ENCODE measurements around the gene CPXM2. TPM values are rescaled to one million over a fixed set of nuclear protein-coding genes. Genes with fewer than 3 reads are reported as not detected.

The CPXM2 gene
- total and polyA plus RNA-seq, 2 donors = 5.8 to 6.9 TPM

GRCh38 chr10:123782549-123782948 is 109.1 kb downstream of the CPXM2 start:
- H3K4me3 ChIP-seq (ENCODE audit: low read length in 2 of 2) = no peak overlapping the region
- DNase-seq (ENCODE audit: low read depth in 6 of 9, low spot score in 9 of 9) = no peak

GRCh38 chr10:123781956-123782500 is 109.6 kb downstream of the CPXM2 start:
- no peak for DNase-seq (ENCODE audit: low read depth in 6 of 9, low spot score in 9 of 9)
- Histone ChIP-seq H3K27ac (ENCODE audit: low read depth in 1 of 2, low read length in 1 of 2) (no peak overlapping the region), H3K4me3 (ENCODE audit: low read length in 2 of 2) (no peak overlapping the region), H3K4me1 (ENCODE audit: control insufficient read depth in 2 of 2, insufficient read depth in 2 of 2, low read length in 2 of 2) (no peaks in the 10 kb centered on the region), H3K9me3 (ENCODE audit: control insufficient read depth in 2 of 2, insufficient read depth in 1 of 2, low read length in 1 of 2) (no peaks in the 10 kb centered on the region), H3K36me3 (ENCODE audit: control insufficient read depth in 2 of 2, insufficient read depth in 2 of 2, low read length in 1 of 2) (no peaks in the 10 kb centered on the region), H3K27me3 (ENCODE audit: control insufficient read depth in 2 of 2, insufficient read depth in 1 of 2, low read length in 1 of 2) (peaks cover 0 to 6% of the 10 kb centered on the region in 2 donors)
- WGBS = 39% methylated on average over 8 of the region's 8 CpGs

More at GRCh38 chr10:123782549-123782948, 109.1 kb downstream of the CPXM2 start:
- Histone ChIP-seq H3K36me3 (ENCODE audit: control insufficient read depth in 2 of 2, insufficient read depth in 2 of 2, low read length in 1 of 2) (no peaks in the 10 kb centered on the region), H3K27me3 (ENCODE audit: control insufficient read depth in 2 of 2, insufficient read depth in 1 of 2, low read length in 1 of 2) (peaks cover 0 to 6% of the 10 kb centered on the region in 2 donors), H3K9me3 (ENCODE audit: control insufficient read depth in 2 of 2, insufficient read depth in 1 of 2, low read length in 1 of 2) (no peaks in the 10 kb centered on the region), H3K27ac (ENCODE audit: low read depth in 1 of 2, low read length in 1 of 2) (no peak overlapping the region), H3K4me1 (ENCODE audit: control insufficient read depth in 2 of 2, insufficient read depth in 2 of 2, low read length in 2 of 2) (no peaks in the 10 kb centered on the region)
- WGBS = 88% methylated on average over 5 of the region's 5 CpGs

- WGBS = 90% methylated on average over 9 of the region's 9 CpGs
- no peak overlapping the region for H3K27ac ChIP-seq (ENCODE audit: low read depth in 1 of 2, low read length in 1 of 2)
Measured at GRCh38 chr10:123781324-123781900, 110.2 kb downstream of the CPXM2 start.

GRCh38 chr10:123778719-123779517 is 112.7 kb downstream of the CPXM2 start:
- no peak overlapping the region for H3K4me3 ChIP-seq (ENCODE audit: low read length in 2 of 2)
- H3K27ac ChIP-seq (ENCODE audit: low read depth in 1 of 2, low read length in 1 of 2) = no peak overlapping the region

More at GRCh38 chr10:123781324-123781900, 110.2 kb downstream of the CPXM2 start:
- no peaks in the 10 kb centered on the region for H3K36me3 ChIP-seq (ENCODE audit: control insufficient read depth in 2 of 2, insufficient read depth in 2 of 2, low read length in 1 of 2)
- H3K9me3 ChIP-seq (ENCODE audit: control insufficient read depth in 2 of 2, insufficient read depth in 1 of 2, low read length in 1 of 2) = no peaks in the 10 kb centered on the region
- H3K27me3 ChIP-seq (ENCODE audit: control insufficient read depth in 2 of 2, insufficient read depth in 1 of 2, low read length in 1 of 2) = peaks cover 0 to 6% of the 10 kb centered on the region in 2 donors
- H3K4me3 ChIP-seq (ENCODE audit: low read length in 2 of 2) = no peak overlapping the region
- no peak for DNase-seq (ENCODE audit: low read depth in 6 of 9, low spot score in 9 of 9)
- no peaks in the 10 kb centered on the region for H3K4me1 ChIP-seq (ENCODE audit: control insufficient read depth in 2 of 2, insufficient read depth in 2 of 2, low read length in 2 of 2)

GRCh38 chr10:123777881-123778280 is 113.7 kb downstream of the CPXM2 start:
- H3K36me3 ChIP-seq (ENCODE audit: control insufficient read depth in 2 of 2, insufficient read depth in 2 of 2, low read length in 1 of 2) = no peaks in the 10 kb centered on the region
- no peaks in the 10 kb centered on the region for H3K4me1 ChIP-seq (ENCODE audit: control insufficient read depth in 2 of 2, insufficient read depth in 2 of 2, low read length in 2 of 2)
- 69% methylated on average over 3 of the region's 3 CpGs for WGBS
- peaks cover 0 to 6% of the 10 kb centered on the region in 2 donors for H3K27me3 ChIP-seq (ENCODE audit: control insufficient read depth in 2 of 2, insufficient read depth in 1 of 2, low read length in 1 of 2)
- no peak overlapping the region for H3K4me3 ChIP-seq (ENCODE audit: low read length in 2 of 2)
- H3K27ac ChIP-seq (ENCODE audit: low read depth in 1 of 2, low read length in 1 of 2) = no peak overlapping the region
- DNase-seq (ENCODE audit: low read depth in 6 of 9, low spot score in 9 of 9) = no peak
- peaks cover 0 to 9% of the 10 kb centered on the region in 2 donors for H3K9me3 ChIP-seq (ENCODE audit: control insufficient read depth in 2 of 2, insufficient read depth in 1 of 2, low read length in 1 of 2)

More at GRCh38 chr10:123778719-123779517, 112.7 kb downstream of the CPXM2 start:
- H3K27me3 ChIP-seq (ENCODE audit: control insufficient read depth in 2 of 2, insufficient read depth in 1 of 2, low read length in 1 of 2) = peaks cover 0 to 6% of the 10 kb centered on the region in 2 donors
- WGBS = 61% methylated on average over 7 of the region's 7 CpGs
- H3K9me3 ChIP-seq (ENCODE audit: control insufficient read depth in 2 of 2, insufficient read depth in 1 of 2, low read length in 1 of 2) = peaks cover 0 to 2% of the 10 kb centered on the region in 2 donors
- no peaks in the 10 kb centered on the region for H3K36me3 ChIP-seq (ENCODE audit: control insufficient read depth in 2 of 2, insufficient read depth in 2 of 2, low read length in 1 of 2)
- no peaks in the 10 kb centered on the region for H3K4me1 ChIP-seq (ENCODE audit: control insufficient read depth in 2 of 2, insufficient read depth in 2 of 2, low read length in 2 of 2)
- no peak for DNase-seq (ENCODE audit: low read depth in 6 of 9, low spot score in 9 of 9)

- H3K4me1 ChIP-seq (ENCODE audit: control insufficient read depth in 2 of 2, insufficient read depth in 2 of 2, low read length in 2 of 2) = no peaks in the 10 kb centered on the region
- no peak overlapping the region for H3K4me3 ChIP-seq (ENCODE audit: low read length in 2 of 2)
- WGBS = 88% methylated on average over 11 of the region's 11 CpGs
Measured at GRCh38 chr10:123774132-123774742, 117.4 kb downstream of the CPXM2 start.

GRCh38 chr10:123772645-123773508 is 118.7 kb downstream of the CPXM2 start:
- no peak for DNase-seq (ENCODE audit: low read depth in 6 of 9, low spot score in 9 of 9)
- H3K4me3 ChIP-seq (ENCODE audit: low read length in 2 of 2) = no peak overlapping the region
- H3K27ac ChIP-seq (ENCODE audit: low read depth in 1 of 2, low read length in 1 of 2) = no peak overlapping the region
- peaks cover 0 to 9% of the 10 kb centered on the region in 2 donors for H3K9me3 ChIP-seq (ENCODE audit: control insufficient read depth in 2 of 2, insufficient read depth in 1 of 2, low read length in 1 of 2)
- WGBS = 30% methylated on average over 3 of the region's 3 CpGs
- H3K27me3 ChIP-seq (ENCODE audit: control insufficient read depth in 2 of 2, insufficient read depth in 1 of 2, low read length in 1 of 2) = no peaks in the 10 kb centered on the region
- H3K4me1 ChIP-seq (ENCODE audit: control insufficient read depth in 2 of 2, insufficient read depth in 2 of 2, low read length in 2 of 2) = no peaks in the 10 kb centered on the region
- no peaks in the 10 kb centered on the region for H3K36me3 ChIP-seq (ENCODE audit: control insufficient read depth in 2 of 2, insufficient read depth in 2 of 2, low read length in 1 of 2)

More at GRCh38 chr10:123774132-123774742, 117.4 kb downstream of the CPXM2 start:
- Histone ChIP-seq H3K27ac (ENCODE audit: low read depth in 1 of 2, low read length in 1 of 2) (no peak overlapping the region), H3K9me3 (ENCODE audit: control insufficient read depth in 2 of 2, insufficient read depth in 1 of 2, low read length in 1 of 2) (peaks cover 0 to 9% of the 10 kb centered on the region in 2 donors), H3K36me3 (ENCODE audit: control insufficient read depth in 2 of 2, insufficient read depth in 2 of 2, low read length in 1 of 2) (no peaks in the 10 kb centered on the region), H3K27me3 (ENCODE audit: control insufficient read depth in 2 of 2, insufficient read depth in 1 of 2, low read length in 1 of 2) (peaks cover 0 to 2% of the 10 kb centered on the region in 2 donors)
- no peak for DNase-seq (ENCODE audit: low read depth in 6 of 9, low spot score in 9 of 9)

GRCh38 chr10:123771877-123772644 is 119.5 kb downstream of the CPXM2 start:
- no peak for DNase-seq (ENCODE audit: low read depth in 6 of 9, low spot score in 9 of 9)
- H3K27me3 ChIP-seq (ENCODE audit: control insufficient read depth in 2 of 2, insufficient read depth in 1 of 2, low read length in 1 of 2) = peaks cover 0 to under 1% of the 10 kb centered on the region in 2 donors
- no peak overlapping the region for H3K4me3 ChIP-seq (ENCODE audit: low read length in 2 of 2)
- 78% methylated on average over 4 of the region's 4 CpGs for WGBS
- no peaks in the 10 kb centered on the region for H3K36me3 ChIP-seq (ENCODE audit: control insufficient read depth in 2 of 2, insufficient read depth in 2 of 2, low read length in 1 of 2)
- peaks cover 0 to 9% of the 10 kb centered on the region in 2 donors for H3K9me3 ChIP-seq (ENCODE audit: control insufficient read depth in 2 of 2, insufficient read depth in 1 of 2, low read length in 1 of 2)
- no peak overlapping the region for H3K27ac ChIP-seq (ENCODE audit: low read depth in 1 of 2, low read length in 1 of 2)
- no peaks in the 10 kb centered on the region for H3K4me1 ChIP-seq (ENCODE audit: control insufficient read depth in 2 of 2, insufficient read depth in 2 of 2, low read length in 2 of 2)
